Measurements from ENCODE around the gene MN1.

GRCh38 chr22:27715106-27715505 is 86.5 kb downstream of the MN1 start:
- TF ChIP-seq ZNF274 (IDR thresholded peaks at IDR 0.05; ENCODE audit: low read depth, low read length) (no peak), YY1 (IDR thresholded peaks at IDR 0.05; ENCODE audit: insufficient read depth, insufficient read length) (no peak)
